Osteoblast (primary cell): Measurements from ENCODE around the gene RGS5. TPM values are rescaled to one million over a fixed set of nuclear protein-coding genes. Genes with fewer than 3 reads are reported as not detected.

Source experiments
- DNase-seq: peaks from one replicate; pipeline ENCODE4 v3.0.0; 2011; ENCODE audit warnings: low spot score, mixed read lengths; ENCODE audit not compliant: insufficient read length; ENCODE audit errors: missing footprints
- H2AFZ ChIP-seq: 2 replicates; pipeline ENCODE4 v1.6.0; 2011; ENCODE audit warnings: mild to moderate bottlenecking, low read length
- H3K27ac ChIP-seq: 2 replicates; pipeline ENCODE4 v1.5.1; 2011; ENCODE audit warnings: mild to moderate bottlenecking, low read depth, low read length, moderate library complexity
- H3K27me3 ChIP-seq: 2 replicates; pipeline ENCODE4 v1.6.0; 2012; ENCODE audit warnings: mild to moderate bottlenecking, control low read depth, inconsistent platforms, low read length, moderate library complexity; ENCODE audit not compliant: insufficient read depth
- H3K36me3 ChIP-seq: 2 replicates; pipeline ENCODE4 v1.5.1; 2011; ENCODE audit warnings: mild to moderate bottlenecking, low read length, control low read depth, moderate library complexity; ENCODE audit not compliant: insufficient read depth
- H3K4me1 ChIP-seq: 2 replicates; pipeline ENCODE4 v1.5.1; 2011; ENCODE audit warnings: mild to moderate bottlenecking, low read length, control low read depth, moderate library complexity; ENCODE audit not compliant: insufficient read depth
- H3K4me2 ChIP-seq: 2 replicates; pipeline ENCODE4 v1.6.0; 2011; ENCODE audit warnings: mild to moderate bottlenecking, low read length; ENCODE audit not compliant: insufficient read depth
- H3K4me3 ChIP-seq: fragments of 200-600 bp; sonication (generic); 3 replicates; pipeline ENCODE4 v1.5.1; 2012; ENCODE audit warnings: mild to moderate bottlenecking, low read length, inconsistent platforms; ENCODE audit not compliant: insufficient read depth
- H3K79me2 ChIP-seq: 2 replicates; pipeline ENCODE4 v1.6.0; 2012; ENCODE audit warnings: mild to moderate bottlenecking, low read length, control low read depth, inconsistent platforms; ENCODE audit not compliant: insufficient read depth
- H3K9me3 ChIP-seq: 2 replicates; pipeline ENCODE4 v1.5.1; 2011; ENCODE audit warnings: low read depth, low read length, control low read depth
- H4K20me1 ChIP-seq: 2 replicates; pipeline ENCODE4 v1.6.0; 2012; ENCODE audit warnings: mild to moderate bottlenecking, low read length, control low read depth; ENCODE audit not compliant: insufficient read depth
- CTCF ChIP-seq: IDR thresholded peaks from 2 replicates; pipeline ENCODE4 v1.5.1; 2011; ENCODE audit warnings: mild to moderate bottlenecking, low read depth, low read length, moderate library complexity; ENCODE audit errors: extremely low read depth
- total RNA-seq: library from RNA; depleted of rRNA; stranded (reverse); fragments of >200 nt; gene quantifications from 2 replicates; pipeline ENCODE4 v1.2.3, GENCODE V29; 2012

RGS5 gene
- total RNA-seq, 1 donor, result 1.8 TPM

GRCh38 chr1:163176797-163177196, 25.9 kb downstream of the RGS5 start:
- Histone ChIP-seq H3K27ac (no peak overlapping the region), H2AFZ (no peak overlapping the region), H3K4me2 (no peak overlapping the region), H3K27me3 (no peaks in the 10 kb centered on the region), H3K4me3 (no peak overlapping the region), H3K36me3 (no peaks in the 10 kb centered on the region), H3K79me2 (no peaks in the 10 kb centered on the region), H3K9me3 (no peaks in the 10 kb centered on the region), H4K20me1 (no peaks in the 10 kb centered on the region), H3K4me1 (peaks cover 32% of the 10 kb centered on the region)
- DNase-seq, result no peak
- no peak for TF ChIP-seq CTCF

GRCh38 chr1:163174524-163175437, 27.9 kb downstream of the RGS5 start:
- no peaks in the 10 kb centered on the region for H3K36me3 ChIP-seq
- peak overlapping the region; percentile 98 for H2AFZ ChIP-seq
- peak; percentile 94 for TF ChIP-seq CTCF
- H3K27ac ChIP-seq, result peak overlapping the region; percentile 55
- DNase-seq, result peak; percentile 61
- no peaks in the 10 kb centered on the region for H3K27me3 ChIP-seq
- H3K4me1 ChIP-seq, result peaks cover 52% of the 10 kb centered on the region
- no peaks in the 10 kb centered on the region for H4K20me1 ChIP-seq
- H3K79me2 ChIP-seq, result no peaks in the 10 kb centered on the region
- peak overlapping the region; percentile 51 for H3K4me3 ChIP-seq
- no peaks in the 10 kb centered on the region for H3K9me3 ChIP-seq
- H3K4me2 ChIP-seq, result peak overlapping the region; percentile 78

- Histone ChIP-seq H3K27me3 (no peaks in the 10 kb centered on the region), H4K20me1 (no peaks in the 10 kb centered on the region), H2AFZ (no peak overlapping the region), H3K27ac (peak overlapping the region; percentile 85), H3K4me1 (peaks cover 59% of the 10 kb centered on the region), H3K9me3 (no peaks in the 10 kb centered on the region), H3K79me2 (no peaks in the 10 kb centered on the region), H3K36me3 (no peaks in the 10 kb centered on the region), H3K4me2 (peak overlapping the region; percentile 12), H3K4me3 (no peak overlapping the region)
- TF ChIP-seq CTCF, result no peak
- no peak for DNase-seq
Measured at GRCh38 chr1:163173121-163173520, 29.6 kb downstream of the RGS5 start.

- Histone ChIP-seq H3K36me3 (no peaks in the 10 kb centered on the region), H3K79me2 (no peaks in the 10 kb centered on the region), H2AFZ (peak overlapping the region; percentile 9), H3K4me1 (peaks cover 62% of the 10 kb centered on the region), H3K4me3 (no peak overlapping the region), H3K4me2 (peak overlapping the region; percentile 12), H3K9me3 (no peaks in the 10 kb centered on the region), H4K20me1 (no peaks in the 10 kb centered on the region), H3K27ac (peak overlapping the region; percentile 85), H3K27me3 (no peaks in the 10 kb centered on the region)
- no peak for TF ChIP-seq CTCF
- no peak for DNase-seq
Measured at GRCh38 chr1:163172596-163172995, 30.1 kb downstream of the RGS5 start.
